Kidney (tissue), 14 donors: ENCODE measurements around the gene SLC12A7. TPM values are rescaled to one million over a fixed set of nuclear protein-coding genes. Genes with fewer than 3 reads are reported as not detected.

Experiments used
- DNase-seq, 5 donors: peaks; one replicate each; pipeline ENCODE4 v3.0.0-alpha.2; 2013 to 2020
- FAIRE-seq: peaks from 2 replicates; lab custom pipeline; 2012; peaks lifted over from hg19 to GRCh38; lab: Jason Lieb, UNC
- H3K27ac ChIP-seq, 2 donors: one replicate each; pipeline ENCODE4 v1.7.0; 2013; ENCODE audit warnings: low read depth in 2 of 2, low read length in 2 of 2, inconsistent platforms in 1 of 2
- H3K27me3 ChIP-seq: one replicate; pipeline ENCODE4 v1.7.1; 2013; ENCODE audit warnings: low read length, inconsistent platforms; ENCODE audit not compliant: control insufficient read depth, insufficient read depth
- H3K36me3 ChIP-seq, 3 donors: one replicate each; pipeline versions ENCODE4 v1.7.0 to v1.7.1; 2013; ENCODE audit warnings: low read length in 3 of 3, control low read depth in 1 of 3, inconsistent platforms in 1 of 3; ENCODE audit not compliant: insufficient read depth in 3 of 3, control insufficient read depth in 2 of 3
- H3K4me1 ChIP-seq, 3 donors: one replicate each; pipeline versions ENCODE4 v1.7.0 to v1.7.1; 2013; ENCODE audit warnings: low read length in 3 of 3, inconsistent platforms in 1 of 3, low read depth in 1 of 3; ENCODE audit not compliant: control insufficient read depth in 2 of 3, insufficient read depth in 2 of 3
- H3K4me3 ChIP-seq, 3 donors: one replicate each; pipeline versions ENCODE4 v1.7.0 to v1.8.1; 2013; ENCODE audit warnings: low read length in 3 of 3, control low read depth in 1 of 3, inconsistent platforms in 1 of 3
- H3K9ac ChIP-seq, 3 donors: one replicate each; pipeline versions ENCODE4 v1.7.0 to v1.7.1; 2013; ENCODE audit warnings: low read length in 3 of 3, control low read depth in 1 of 3, inconsistent platforms in 1 of 3
- H3K9me3 ChIP-seq, 3 donors: one replicate each; pipeline versions ENCODE4 v1.7.0 to v1.7.1; 2013; ENCODE audit warnings: low read length in 3 of 3, control low read depth in 1 of 3, inconsistent platforms in 1 of 3; ENCODE audit not compliant: control insufficient read depth in 2 of 3, insufficient read depth in 1 of 3
- intact Hi-C: fragments of 100-400 bp; cut with DNase I; formaldehyde crosslinking; loops from one replicate; pipeline ENCODE4 v1.11.1; 2022
- polyA plus RNA-seq: library from polyadenylated mRNA; stranded (reverse); fragments of 350-450 nt; fragmentation: Illumina TruSeq; extraction: RNeasy Lipid Tissue Mini Kit (QIAGEN cat#74804); gene quantifications from one replicate; pipeline ENCODE4 v1.2.3, GENCODE V29; 2014; ENCODE audit warnings: low read depth, low replicate concordance; ENCODE audit not compliant: insufficient read depth
- total RNA-seq: library from RNA; stranded (reverse); fragmentation: NEBNext Ultra II Directional; extraction: Animal tissue kit (Norgen Biotek cat#: 25700); gene quantifications from one replicate; pipeline ENCODE4 v1.2.1, GENCODE V29; 2021
- TF ChIP-seq, protein P1 (sequence below): IDR thresholded peaks from 3 replicates; pipeline ENCODE4 v1.5.1; 2012; ENCODE audit warnings: mild to moderate bottlenecking, moderate library complexity, borderline replicate concordance; ENCODE audit not compliant: insufficient read depth; ENCODE audit errors: extremely low read depth
- donor health status: control.
- donor health status: control.
- donor health status: control.
- donor health status: control.
- donor health status: control.
- donor health status: DM: yes; HTN: yes; CAD: no.
- donor health status: Normal renal cell carcinoma (clear cell type).

Gene SLC12A7
- total and polyA plus RNA-seq, 2 donors from 2014 or later = 28.2 to 92.9 TPM

- FAIRE-seq (no peak), DNase-seq (no peak)
- TF ChIP-seq, protein P1, sequence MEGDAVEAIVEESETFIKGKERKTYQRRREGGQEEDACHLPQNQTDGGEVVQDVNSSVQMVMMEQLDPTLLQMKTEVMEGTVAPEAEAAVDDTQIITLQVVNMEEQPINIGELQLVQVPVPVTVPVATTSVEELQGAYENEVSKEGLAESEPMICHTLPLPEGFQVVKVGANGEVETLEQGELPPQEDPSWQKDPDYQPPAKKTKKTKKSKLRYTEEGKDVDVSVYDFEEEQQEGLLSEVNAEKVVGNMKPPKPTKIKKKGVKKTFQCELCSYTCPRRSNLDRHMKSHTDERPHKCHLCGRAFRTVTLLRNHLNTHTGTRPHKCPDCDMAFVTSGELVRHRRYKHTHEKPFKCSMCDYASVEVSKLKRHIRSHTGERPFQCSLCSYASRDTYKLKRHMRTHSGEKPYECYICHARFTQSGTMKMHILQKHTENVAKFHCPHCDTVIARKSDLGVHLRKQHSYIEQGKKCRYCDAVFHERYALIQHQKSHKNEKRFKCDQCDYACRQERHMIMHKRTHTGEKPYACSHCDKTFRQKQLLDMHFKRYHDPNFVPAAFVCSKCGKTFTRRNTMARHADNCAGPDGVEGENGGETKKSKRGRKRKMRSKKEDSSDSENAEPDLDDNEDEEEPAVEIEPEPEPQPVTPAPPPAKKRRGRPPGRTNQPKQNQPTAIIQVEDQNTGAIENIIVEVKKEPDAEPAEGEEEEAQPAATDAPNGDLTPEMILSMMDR = no peak
- Histone ChIP-seq H3K27me3 (peaks cover 3% of the 10 kb centered on the region), H3K9ac (no peak overlapping the region), H3K36me3 (no peaks in the 10 kb centered on the region), H3K27ac (no peak overlapping the region), H3K4me1 (no peaks in the 10 kb centered on the region), H3K9me3 (no peaks in the 10 kb centered on the region), H3K4me3 (no peak overlapping the region)
- intact Hi-C loops = loop anchor here (10.0 kb wide), 1 partner anchor 218 kb away; no protein-coding TSS in a partner anchor
These were observed 41.0 kb upstream of the SLC12A7 start for GRCh38 chr5:1152771-1153282.

DNA sequence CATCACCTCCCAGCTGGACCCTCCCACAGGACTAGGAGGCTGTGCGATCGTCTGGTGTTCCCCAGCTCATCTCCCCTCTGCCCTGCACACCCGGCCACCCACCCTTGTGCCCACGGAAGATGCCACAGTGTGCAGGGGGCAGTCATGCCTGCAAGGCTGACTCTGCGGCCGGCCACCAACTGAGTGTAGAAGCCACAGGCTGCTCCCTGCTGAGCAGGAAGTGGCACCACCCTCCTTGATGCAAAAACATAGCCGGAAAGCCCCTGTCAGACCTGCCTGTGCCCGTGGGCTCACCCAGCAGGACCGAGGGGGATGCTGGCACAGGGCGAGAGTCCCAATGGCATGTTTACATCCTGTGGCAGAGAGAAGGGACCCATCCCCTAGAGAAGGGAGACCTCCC, 40.3 kb upstream of the SLC12A7 start:
- DNase-seq (no peak), FAIRE-seq (no peak)
- intact Hi-C loops = loop anchor here (10.0 kb wide), 1 partner anchor 217 kb away; no protein-coding TSS in a partner anchor

DNA sequence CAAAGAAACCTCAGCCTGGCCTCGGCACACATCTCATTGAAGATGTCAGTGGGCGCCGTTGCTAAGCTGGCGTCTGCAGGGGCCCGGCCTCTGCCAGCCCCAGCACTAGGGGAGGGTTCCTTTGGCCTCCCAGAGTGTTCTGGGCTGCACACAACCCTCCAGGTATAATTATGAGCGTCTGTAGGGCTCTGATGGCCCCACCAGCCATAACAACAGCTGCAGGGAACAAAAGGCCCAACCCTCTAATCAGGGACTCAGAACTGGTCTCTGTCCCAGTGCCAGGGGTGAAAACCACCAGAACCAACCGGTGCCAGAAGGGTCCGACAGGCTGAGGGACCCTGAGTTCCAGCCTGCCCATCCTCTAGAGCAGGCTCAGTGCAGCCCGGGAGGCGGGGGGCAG, 39.5 kb upstream of the SLC12A7 start:
- intact Hi-C loops = loop anchor here (10.0 kb wide), 1 partner anchor 217 kb away; no protein-coding TSS in a partner anchor
- Histone ChIP-seq H3K9ac (no peak overlapping the region), H3K9me3 (no peaks in the 10 kb centered on the region), H3K4me3 (no peak overlapping the region), H3K27ac (no peak overlapping the region), H3K36me3 (no peaks in the 10 kb centered on the region), H3K4me1 (no peaks in the 10 kb centered on the region), H3K27me3 (peaks cover 3% of the 10 kb centered on the region)
- TF ChIP-seq, protein P1 = no peak
- FAIRE-seq (no peak), DNase-seq (no peak)

More for the DNA sequence above, 40.3 kb upstream of the SLC12A7 start:
- Histone ChIP-seq H3K9ac (no peak overlapping the region), H3K27me3 (peaks cover 3% of the 10 kb centered on the region), H3K36me3 (no peaks in the 10 kb centered on the region), H3K9me3 (no peaks in the 10 kb centered on the region), H3K4me3 (no peak overlapping the region), H3K4me1 (no peaks in the 10 kb centered on the region), H3K27ac (no peak overlapping the region)
- TF ChIP-seq, protein P1 = no peak

- no peak for FAIRE-seq
These were observed 39.0 kb upstream of the SLC12A7 start for GRCh38 chr5:1150866-1151265.

More at GRCh38 chr5:1150866-1151265, 39.0 kb upstream of the SLC12A7 start:
- H3K9me3 ChIP-seq = no peaks in the 10 kb centered on the region
- TF ChIP-seq, protein P1 = no peak
- H3K27ac ChIP-seq = no peak overlapping the region
- H3K4me3 ChIP-seq = no peak overlapping the region
- H3K27me3 ChIP-seq = peaks cover 3% of the 10 kb centered on the region
- no peak overlapping the region for H3K9ac ChIP-seq
- H3K36me3 ChIP-seq = no peaks in the 10 kb centered on the region
- no peak for DNase-seq
- intact Hi-C loops = loop anchor here (10.0 kb wide), 1 partner anchor 216 kb away; no protein-coding TSS in a partner anchor
- no peaks in the 10 kb centered on the region for H3K4me1 ChIP-seq
